Stimulated activated CD8-positive, alpha-beta memory T cell treated with anti-CD3 and anti-CD28 coated beads, Interleukin-4, amount 100 ng/mL, for 4 hours (primary cell): ENCODE measurements around the gene SEC61B.
"Not testable (repeated sequence)": the region's sequence is repeated elsewhere in the genome, so short reads cannot be mapped to it uniquely, and the experiment has no call there.

ENCODE experiments used
- DNase-seq, 2 donors: peaks; one replicate each; pipeline ENCODE4 v3.0.0-alpha.2; 2020; ENCODE audit warnings: low read depth in 2 of 2, low spot score in 1 of 2

The SEC61B gene

GRCh38 chr9:99235926-99236634 lies 14.0 kb downstream of the SEC61B start:
- no peak for DNase-seq

GRCh38 chr9:99237356-99237755 lies 15.3 kb downstream of the SEC61B start:
- DNase-seq: no peak

- DNase-seq: not testable (repeated sequence)
Observed at GRCh38 chr9:99237849-99238248, 15.8 kb downstream of the SEC61B start.

GRCh38 chr9:99238331-99238730 lies 16.2 kb downstream of the SEC61B start:
- no peak for DNase-seq

- no peak for DNase-seq
Observed at GRCh38 chr9:99239341-99240060, 17.4 kb downstream of the SEC61B start.

GRCh38 chr9:99241106-99241505 lies 19.0 kb downstream of the SEC61B start:
- no peak for DNase-seq

- no peak for DNase-seq
Observed at GRCh38 chr9:99244344-99245260, 22.5 kb downstream of the SEC61B start.

GRCh38 chr9:99249619-99250018 lies 27.5 kb downstream of the SEC61B start:
- DNase-seq: no peak

- no peak for DNase-seq
Observed at GRCh38 chr9:99251157-99251556, 29.1 kb downstream of the SEC61B start.

- no peak for DNase-seq
Observed at GRCh38 chr9:99253134-99253533, 31.1 kb downstream of the SEC61B start.

GRCh38 chr9:99253772-99254431 lies 31.8 kb downstream of the SEC61B start:
- peak; percentile 62 to 68 for DNase-seq

- DNase-seq: no peak
Observed at GRCh38 chr9:99255651-99256050, 33.6 kb downstream of the SEC61B start.

GRCh38 chr9:99257723-99258389 lies 35.8 kb downstream of the SEC61B start:
- DNase-seq: no peak

- DNase-seq: no peak
Observed at GRCh38 chr9:99259231-99259918, 37.3 kb downstream of the SEC61B start.

- no peak for DNase-seq
Observed at GRCh38 chr9:99261923-99262322, 39.8 kb downstream of the SEC61B start.

GRCh38 chr9:99262949-99263418 lies 40.9 kb downstream of the SEC61B start:
- no peak for DNase-seq

- DNase-seq: no peak
Observed at GRCh38 chr9:99264070-99264680, 42.1 kb downstream of the SEC61B start.

- DNase-seq: no peak
Observed at GRCh38 chr9:99265691-99266090, 43.6 kb downstream of the SEC61B start.

GRCh38 chr9:99266255-99267023 lies 44.4 kb downstream of the SEC61B start:
- DNase-seq: peak in 1 of 2 donors; percentile 25
